ENCODE measurements around the gene MIB2.

DNA sequence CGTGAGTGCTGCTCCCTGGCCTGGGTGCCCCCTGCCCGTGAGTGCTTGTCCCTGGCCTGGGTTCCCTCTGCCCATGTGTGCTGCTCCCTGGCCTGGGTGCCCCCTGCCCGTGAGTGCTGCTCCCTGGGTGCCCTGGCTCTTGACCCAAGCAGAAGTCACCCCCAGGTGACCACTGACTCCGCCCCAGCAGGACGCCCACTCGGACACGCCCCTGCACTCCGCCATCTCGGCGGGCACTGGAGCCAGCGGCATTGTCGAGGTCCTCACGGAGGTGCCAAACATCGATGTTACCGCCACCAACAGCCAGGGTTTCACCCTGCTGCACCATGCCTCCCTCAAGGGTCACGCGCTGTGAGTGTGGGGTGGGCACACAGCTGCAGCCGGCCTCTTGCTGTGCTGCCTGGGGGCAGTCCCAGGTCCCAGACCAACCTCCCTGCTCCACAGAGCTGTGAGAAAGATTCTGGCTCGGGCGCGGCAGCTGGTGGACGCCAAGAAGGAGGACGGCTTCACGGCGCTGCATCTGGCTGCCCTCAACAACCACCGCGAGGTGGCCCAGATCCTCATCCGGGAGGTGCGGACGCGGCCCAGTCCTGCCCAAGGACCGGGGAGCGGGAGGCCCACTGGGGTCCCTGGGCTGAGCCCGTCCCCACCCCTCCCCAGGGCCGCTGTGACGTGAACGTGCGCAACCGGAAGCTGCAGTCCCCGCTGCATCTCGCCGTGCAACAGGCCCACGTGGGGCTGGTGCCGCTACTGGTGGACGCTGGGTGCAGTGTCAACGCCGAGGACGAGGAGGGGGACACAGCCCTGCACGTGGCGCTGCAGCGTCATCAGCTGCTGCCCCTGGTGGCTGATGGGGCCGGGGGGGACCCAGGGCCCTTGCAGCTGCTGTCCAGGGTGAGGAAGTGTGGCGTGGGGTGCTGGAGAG is 12.8 kb downstream of the MIB2 start:
- TF ChIP-seq POLR2AphosphoS5 (IDR thresholded peaks at IDR 0.05; ENCODE audit: borderline replicate concordance, low read depth, low read length) (no peak), EZH2 (IDR thresholded peaks at IDR 0.05) (no peak), FOXP2 (optimal IDR thresholded peaks at IDR 0.05; ENCODE audit: control extremely low read depth, extremely low read length, insufficient read depth) (no peak)
